H9 (cell line): ENCODE results near the gene AKAIN1. TPM values are rescaled to one million over a fixed set of nuclear protein-coding genes. Genes with fewer than 3 reads are reported as not detected.

ENCODE experiments used
- DNase-seq: peaks from one replicate; pipeline ENCODE4 v3.0.0-alpha.2; 2017
- H2AFZ ChIP-seq: one replicate; pipeline ENCODE4 v1.6.1; 2013; ENCODE audit warnings: mild to moderate bottlenecking, low read length, control low read depth, moderate library complexity
- H2AK5ac ChIP-seq: 2 replicates; pipeline ENCODE4 v1.6.1; 2013; ENCODE audit warnings: low read length, control low read depth, mixed read lengths; ENCODE audit not compliant: insufficient read length
- H2BK120ac ChIP-seq: one replicate; pipeline ENCODE4 v1.6.1; 2013; ENCODE audit warnings: low read depth, mild to moderate bottlenecking, low read length, control low read depth, inconsistent platforms; ENCODE audit not compliant: poor library complexity, severe bottlenecking
- H2BK12ac ChIP-seq: 2 replicates; pipeline ENCODE4 v1.6.1; 2013; ENCODE audit warnings: low read length, control low read depth, mixed read lengths, low read depth; ENCODE audit not compliant: insufficient read length
- H2BK15ac ChIP-seq: 2 replicates; pipeline ENCODE4 v1.6.1; 2013; ENCODE audit warnings: low read depth, low read length, control low read depth
- H2BK20ac ChIP-seq: one replicate; pipeline ENCODE4 v1.6.1; 2013; ENCODE audit warnings: low read depth, mild to moderate bottlenecking, low read length, control low read depth, inconsistent platforms; ENCODE audit not compliant: poor library complexity, severe bottlenecking
- H2BK5ac ChIP-seq: 2 replicates; pipeline ENCODE4 v1.6.1; 2013; ENCODE audit warnings: low read length, control low read depth, mixed read lengths; ENCODE audit not compliant: insufficient read length
- H3K14ac ChIP-seq: 2 replicates; pipeline ENCODE4 v1.6.1; 2013; ENCODE audit warnings: low read length, control low read depth; ENCODE audit not compliant: insufficient read depth
- H3K18ac ChIP-seq: 2 replicates; pipeline ENCODE4 v1.6.1; 2013; ENCODE audit warnings: low read depth, mild to moderate bottlenecking, mixed read lengths, low read length, control low read depth; ENCODE audit not compliant: insufficient read length
- H3K23ac ChIP-seq: 2 replicates; pipeline ENCODE4 v1.6.1; 2013; ENCODE audit warnings: low read length, control low read depth, mixed read lengths, low read depth; ENCODE audit not compliant: insufficient read length
- H3K23me2 ChIP-seq: 2 replicates; pipeline ENCODE4 v1.6.1; 2013; ENCODE audit warnings: low read depth, mild to moderate bottlenecking, mixed read lengths, low read length, control low read depth; ENCODE audit not compliant: insufficient read length, poor library complexity, severe bottlenecking
- H3K27ac ChIP-seq: 2 replicates; pipeline ENCODE4 v1.5.1; 2013; ENCODE audit warnings: low read length, control low read depth, mixed read lengths, low read depth; ENCODE audit not compliant: insufficient read length
- H3K27me3 ChIP-seq: 2 replicates; pipeline ENCODE4 v1.6.1; 2013; ENCODE audit warnings: low read length, control low read depth, inconsistent platforms; ENCODE audit not compliant: insufficient read depth
- H3K4ac ChIP-seq: 2 replicates; pipeline ENCODE4 v1.6.1; 2013; ENCODE audit warnings: low read depth, mild to moderate bottlenecking, control low read depth, inconsistent platforms, low read length, moderate library complexity
- H3K4me1 ChIP-seq: 2 replicates; pipeline ENCODE4 v1.6.1; 2013; ENCODE audit warnings: low read length, control low read depth, inconsistent platforms; ENCODE audit not compliant: insufficient read depth
- H3K4me2 ChIP-seq: 2 replicates; pipeline ENCODE4 v1.6.1; 2013; ENCODE audit warnings: low read length, control low read depth, mixed read lengths; ENCODE audit not compliant: insufficient read length, insufficient read depth
- H3K56ac ChIP-seq: 2 replicates; pipeline ENCODE4 v1.6.1; 2013; ENCODE audit warnings: low read depth, mild to moderate bottlenecking, mixed read lengths, low read length, control low read depth; ENCODE audit not compliant: insufficient read length
- H3K79me1 ChIP-seq: 2 replicates; pipeline ENCODE4 v1.6.1; 2013; ENCODE audit warnings: low read depth, mild to moderate bottlenecking, moderate library complexity, low read length, control low read depth, inconsistent platforms; ENCODE audit not compliant: insufficient read depth, poor library complexity, severe bottlenecking
- H3K79me2 ChIP-seq: 2 replicates; pipeline ENCODE4 v1.6.1; 2013; ENCODE audit warnings: low read length, control low read depth, inconsistent platforms; ENCODE audit not compliant: insufficient read depth
- H3K9ac ChIP-seq: 2 replicates; pipeline ENCODE4 v1.6.1; 2013; ENCODE audit warnings: low read length, control low read depth, mixed read lengths; ENCODE audit not compliant: insufficient read length; ENCODE audit errors: extremely low read depth
- H3K9me3 ChIP-seq: one replicate; pipeline ENCODE4 v1.6.1; 2013; ENCODE audit warnings: low read depth, low read length, inconsistent platforms; ENCODE audit not compliant: control insufficient read depth
- H3T11ph ChIP-seq: one replicate; pipeline ENCODE4 v1.6.1; 2013; ENCODE audit warnings: mild to moderate bottlenecking, low read length, control low read depth, inconsistent platforms
- H4K20me1 ChIP-seq: one replicate; pipeline ENCODE4 v1.6.1; 2013; ENCODE audit not compliant: control insufficient read depth, insufficient read length, insufficient read depth
- H4K5ac ChIP-seq: 2 replicates; pipeline ENCODE4 v1.6.1; 2013; ENCODE audit warnings: low read depth, mild to moderate bottlenecking, mixed read lengths, low read length, control low read depth; ENCODE audit not compliant: insufficient read length
- H4K8ac ChIP-seq: replicated peaks from 2 replicates; pipeline ENCODE4 v1.6.1; 2013; ENCODE audit warnings: low read length, control low read depth, mixed read lengths, low read depth; ENCODE audit not compliant: insufficient read length
- H4K91ac ChIP-seq: 2 replicates; pipeline ENCODE4 v1.6.1; 2013; ENCODE audit warnings: low read depth, mild to moderate bottlenecking, moderate library complexity, mixed read lengths, low read length, control low read depth; ENCODE audit not compliant: insufficient read length
- H3K27ac Mint-ChIP-seq, 3 experiments: 2 replicates in 2 of 3; 3 replicates in 1 of 3; pipeline ENCODE4 v1.8.0; 2020 to 2021; ENCODE audit warnings: mixed read lengths in 3 of 3, mild to moderate bottlenecking in 1 of 3, moderate library complexity in 1 of 3
- H3K27me3 Mint-ChIP-seq: 2 replicates; pipeline ENCODE4 v1.8.0; 2021; ENCODE audit warnings: low read depth, mild to moderate bottlenecking, moderate library complexity, mixed read lengths
- H3K36me3 Mint-ChIP-seq, 3 experiments: 2 replicates in 2 of 3; 3 replicates in 1 of 3; pipeline ENCODE4 v1.8.0; 2020 to 2021; ENCODE audit warnings: low read depth in 3 of 3, mixed read lengths in 3 of 3; ENCODE audit not compliant: insufficient read depth in 1 of 3
- H3K4me1 Mint-ChIP-seq, 2 experiments: 2 replicates each; pipeline ENCODE4 v1.8.0; 2020; ENCODE audit warnings: mixed read lengths in 2 of 2
- H3K4me3 Mint-ChIP-seq, 2 experiments: 2 replicates in 1 of 2; 3 replicates in 1 of 2; pipeline ENCODE4 v1.8.0; 2020 to 2021; ENCODE audit warnings: mild to moderate bottlenecking in 2 of 2, mixed read lengths in 2 of 2, moderate library complexity in 1 of 2
- H3K9me3 Mint-ChIP-seq, 2 experiments: 2 replicates in 1 of 2; 3 replicates in 1 of 2; pipeline ENCODE4 v1.8.0; 2020; ENCODE audit warnings: mild to moderate bottlenecking in 2 of 2, mixed read lengths in 2 of 2, moderate library complexity in 1 of 2
- WGBS: extraction: QIAGEN DNeasy Blood & Tissue Kit; methylation state at CpG from one replicate; pipeline ENCODE4 v1.1.7; 2013; ENCODE audit warnings: missing lambda C conversion rate, low lambda C conversion rate, mixed read lengths; ENCODE audit not compliant: insufficient read length; ENCODE audit errors: extremely low coverage; 5-methylcytosine and 5-hydroxymethylcytosine counted together
- total RNA-seq: library from RNA; stranded (reverse); gene quantifications from 2 replicates; pipeline ENCODE4 v1.2.1, GENCODE V29; 2021
- TF ChIP-seq, protein P1 (sequence below): fragments of 200-600 bp; sonication (generic); conservative IDR thresholded peaks from 3 replicates; pipeline ENCODE4 v1.8.0; 2021; ENCODE audit warnings: antibody characterized with exemption, mild to moderate bottlenecking

The AKAIN1 gene
- total RNA-seq, 1 experiment from 2014 or later = not detected

DNA sequence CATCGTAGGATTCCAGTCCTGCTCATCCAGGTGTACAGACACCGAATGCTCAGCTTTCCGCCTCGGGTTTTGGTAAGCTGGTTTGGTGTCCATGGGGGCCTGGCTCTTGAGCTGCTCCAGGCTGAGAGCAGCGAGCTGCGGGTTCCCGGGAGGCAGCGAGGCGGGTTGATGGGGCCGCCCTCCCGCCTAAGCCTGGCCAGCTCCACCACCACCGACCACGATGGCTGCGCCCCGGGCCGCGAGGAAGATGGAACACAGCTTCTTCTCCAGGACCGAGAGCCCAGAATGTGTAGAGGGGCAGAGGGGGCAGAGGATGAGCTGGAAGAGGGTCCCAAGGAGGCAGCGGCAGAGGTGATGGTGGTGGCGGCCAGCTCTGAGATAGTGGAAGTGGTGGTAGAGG lies 64.1 kb downstream of the AKAIN1 start:
- H2BK15ac ChIP-seq = no peak overlapping the region
- H3K23ac ChIP-seq = no peak overlapping the region
- no peaks in the 10 kb centered on the region for H3K27me3 ChIP-seq
- TF ChIP-seq, protein P1, sequence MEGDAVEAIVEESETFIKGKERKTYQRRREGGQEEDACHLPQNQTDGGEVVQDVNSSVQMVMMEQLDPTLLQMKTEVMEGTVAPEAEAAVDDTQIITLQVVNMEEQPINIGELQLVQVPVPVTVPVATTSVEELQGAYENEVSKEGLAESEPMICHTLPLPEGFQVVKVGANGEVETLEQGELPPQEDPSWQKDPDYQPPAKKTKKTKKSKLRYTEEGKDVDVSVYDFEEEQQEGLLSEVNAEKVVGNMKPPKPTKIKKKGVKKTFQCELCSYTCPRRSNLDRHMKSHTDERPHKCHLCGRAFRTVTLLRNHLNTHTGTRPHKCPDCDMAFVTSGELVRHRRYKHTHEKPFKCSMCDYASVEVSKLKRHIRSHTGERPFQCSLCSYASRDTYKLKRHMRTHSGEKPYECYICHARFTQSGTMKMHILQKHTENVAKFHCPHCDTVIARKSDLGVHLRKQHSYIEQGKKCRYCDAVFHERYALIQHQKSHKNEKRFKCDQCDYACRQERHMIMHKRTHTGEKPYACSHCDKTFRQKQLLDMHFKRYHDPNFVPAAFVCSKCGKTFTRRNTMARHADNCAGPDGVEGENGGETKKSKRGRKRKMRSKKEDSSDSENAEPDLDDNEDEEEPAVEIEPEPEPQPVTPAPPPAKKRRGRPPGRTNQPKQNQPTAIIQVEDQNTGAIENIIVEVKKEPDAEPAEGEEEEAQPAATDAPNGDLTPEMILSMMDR = no peak
- no peaks in the 10 kb centered on the region for H3K9me3 ChIP-seq
- Mint-ChIP-seq H3K9me3 (no peaks in the 10 kb centered on the region), H3K27ac (no peak overlapping the region), H3K4me1 (no peaks in the 10 kb centered on the region), H3K27me3 (peaks cover 3% of the 10 kb centered on the region; the same call in 1 of the 2 replicates), H3K36me3 (no peaks in the 10 kb centered on the region), H3K4me3 (no peak overlapping the region)
- H4K20me1 ChIP-seq = no peaks in the 10 kb centered on the region
- H3K4me2 ChIP-seq = no peak overlapping the region
- no peak overlapping the region for H2BK120ac ChIP-seq
- H3K56ac ChIP-seq = no peak overlapping the region
- no peak overlapping the region for H2BK5ac ChIP-seq
- no peak overlapping the region for H2BK12ac ChIP-seq
- H3K27ac ChIP-seq = no peak overlapping the region
- no peaks in the 10 kb centered on the region for H3K79me1 ChIP-seq
- DNase-seq = no peak
- H4K91ac ChIP-seq = no peak overlapping the region
- no peak overlapping the region for H4K5ac ChIP-seq
- H3T11ph ChIP-seq = no peak overlapping the region
- no peaks in the 10 kb centered on the region for H3K4me1 ChIP-seq
- no peak overlapping the region for H3K18ac ChIP-seq
- H3K14ac ChIP-seq = no peak overlapping the region; the same call in 1 of the 2 replicates
- no peak overlapping the region for H4K8ac ChIP-seq
- H2AFZ ChIP-seq = no peak overlapping the region
- H2BK20ac ChIP-seq = no peak overlapping the region
- no peak overlapping the region for H3K9ac ChIP-seq
- WGBS = no CpG with 5 or more reads among the region's 20 CpGs
- H3K4ac ChIP-seq = no peak overlapping the region
- no peak overlapping the region for H2AK5ac ChIP-seq
- H3K79me2 ChIP-seq = no peaks in the 10 kb centered on the region
- H3K23me2 ChIP-seq = no peaks in the 10 kb centered on the region
